CD14-positive monocyte (primary cell): Measurements from ENCODE around the gene MYO16. TPM values are rescaled to one million over a fixed set of nuclear protein-coding genes. Genes with fewer than 3 reads are reported as not detected.

Source experiments
- DNase-seq, 3 donors: peaks; one replicate each; pipeline ENCODE4 v3.0.0-alpha.2; 2011 to 2022
- H2AFZ ChIP-seq: 2 replicates; pipeline ENCODE4 v1.6.0; 2012; ENCODE audit warnings: mild to moderate bottlenecking, low read depth, low read length, inconsistent platforms; ENCODE audit not compliant: insufficient read depth, poor library complexity, severe bottlenecking
- H3K27ac ChIP-seq, 2 donors: 1 replicate in 1 of 2; 2 replicates in 1 of 2; pipeline ENCODE4 v1.5.1; 2012 to 2013; ENCODE audit warnings: low read length in 2 of 2, control low read depth in 1 of 2, inconsistent platforms in 1 of 2, low read depth in 1 of 2, mild to moderate bottlenecking in 1 of 2
- H3K27me3 ChIP-seq, 2 donors: one replicate each; pipeline versions ENCODE4 v1.6.0 to v1.6.1; 2011 to 2013; ENCODE audit warnings: low read length in 2 of 2; ENCODE audit not compliant: control insufficient read depth in 2 of 2, insufficient read depth in 2 of 2
- H3K36me3 ChIP-seq, 2 donors: replicated peaks in 1 of 2; 1 replicate in 1 of 2; 2 replicates in 1 of 2; pipeline versions ENCODE4 v1.5.1 to v1.6.1; 2012 to 2013; ENCODE audit warnings: low read length in 2 of 2, control low read depth in 1 of 2, inconsistent platforms in 1 of 2, mild to moderate bottlenecking in 1 of 2; ENCODE audit not compliant: insufficient read depth in 2 of 2, control insufficient read depth in 1 of 2
- H3K4me1 ChIP-seq, 2 donors: 1 replicate in 1 of 2; 2 replicates in 1 of 2; pipeline versions ENCODE4 v1.5.1 to v1.6.1; 2012 to 2013; ENCODE audit warnings: low read length in 2 of 2, control low read depth in 1 of 2, inconsistent platforms in 1 of 2, mild to moderate bottlenecking in 1 of 2, moderate library complexity in 1 of 2; ENCODE audit not compliant: insufficient read depth in 2 of 2, control insufficient read depth in 1 of 2
- H3K4me2 ChIP-seq: replicated peaks from 2 replicates; pipeline ENCODE3; 2012; ENCODE audit warnings: low read length, moderate library complexity, mild to moderate bottlenecking; ENCODE audit not compliant: poor library complexity, severe bottlenecking; ENCODE audit errors: extremely low read depth
- H3K4me3 ChIP-seq, 3 experiments: fragments of 200-600 bp in 1 of 3; sonication (generic) in 1 of 3; replicated peaks in 1 of 3; 1 replicate in 2 of 3; 2 replicates in 1 of 3; pipeline ENCODE4 v1.5.1; 2011 to 2013; ENCODE audit warnings: low read length in 3 of 3, mild to moderate bottlenecking in 3 of 3, control low read depth in 2 of 3, low read depth in 2 of 3, inconsistent platforms in 1 of 3, moderate library complexity in 1 of 3
- H3K79me2 ChIP-seq: 2 replicates; pipeline ENCODE4 v1.6.0; 2012; ENCODE audit warnings: mild to moderate bottlenecking, control low read depth, inconsistent platforms, low read length, moderate library complexity; ENCODE audit not compliant: insufficient read depth
- H3K9ac ChIP-seq: 2 replicates; pipeline ENCODE4 v1.6.0; 2017; ENCODE audit warnings: low read length, mild to moderate bottlenecking; ENCODE audit not compliant: insufficient read depth, poor library complexity, severe bottlenecking
- H3K9me3 ChIP-seq, 2 donors: replicated peaks in 1 of 2; 1 replicate in 1 of 2; 2 replicates in 1 of 2; pipeline versions ENCODE4 v1.5.1 to v1.6.1; 2012 to 2013; ENCODE audit warnings: low read length in 2 of 2, control low read depth in 1 of 2; ENCODE audit not compliant: control insufficient read depth in 1 of 2, insufficient read depth in 1 of 2
- H4K20me1 ChIP-seq: 2 replicates; pipeline ENCODE4 v1.6.0; 2012; ENCODE audit warnings: mild to moderate bottlenecking, low read length, control low read depth, moderate library complexity; ENCODE audit not compliant: insufficient read depth
- H3K27ac Mint-ChIP-seq, 7 donors: one replicate each; pipeline ENCODE4 v1.8.0; 2020; ENCODE audit warnings: mild to moderate bottlenecking in 7 of 7, mixed read lengths in 7 of 7, moderate library complexity in 6 of 7, inconsistent platforms in 2 of 7
- H3K27me3 Mint-ChIP-seq, 3 donors: one replicate each; pipeline ENCODE4 v1.8.0; 2021 to 2022; ENCODE audit warnings: low read depth in 3 of 3, mild to moderate bottlenecking in 3 of 3, mixed read lengths in 3 of 3, moderate library complexity in 3 of 3, inconsistent platforms in 1 of 3
- H3K36me3 Mint-ChIP-seq, 2 donors: one replicate each; pipeline ENCODE4 v1.8.0; 2020; ENCODE audit warnings: mixed read lengths in 2 of 2, inconsistent platforms in 1 of 2, mild to moderate bottlenecking in 1 of 2
- H3K4me1 Mint-ChIP-seq: one replicate; pipeline ENCODE4 v1.8.0; 2020; ENCODE audit warnings: mild to moderate bottlenecking, mixed read lengths
- H3K4me3 Mint-ChIP-seq, 2 donors: one replicate each; pipeline ENCODE4 v1.8.0; 2020; ENCODE audit warnings: mild to moderate bottlenecking in 2 of 2, mixed read lengths in 2 of 2, moderate library complexity in 1 of 2
- H3K9me3 Mint-ChIP-seq, 7 donors: one replicate each; pipeline ENCODE4 v1.8.0; 2020 to 2022; ENCODE audit warnings: mixed read lengths in 7 of 7, mild to moderate bottlenecking in 6 of 7, moderate library complexity in 6 of 7, inconsistent platforms in 2 of 7
- CTCF ChIP-seq: fragments of 200-600 bp; IDR thresholded peaks from one replicate; pipeline ENCODE4 v1.8.0; 2022; ENCODE audit warnings: antibody characterized with exemption, mild to moderate bottlenecking
- WGBS: methylation state at CpG from one replicate; pipeline ENCODE4 v1.1.5; 2013; ENCODE audit warnings: missing lambda C conversion rate; ENCODE audit not compliant: insufficient coverage; 5-methylcytosine and 5-hydroxymethylcytosine counted together
- intact Hi-C, 2 donors: fragments of 100-400 bp; cut with micrococcal nuclease; formaldehyde crosslinking; loops; one replicate each; pipeline versions ENCODE4 v1.15.0 to v1.15.1; 2023
- polyA plus RNA-seq, 3 donors: library from polyadenylated mRNA; depleted of rRNA in 1 of 3; unstranded in 2 of 3; stranded (reverse) in 1 of 3; fragments of 300-500 nt in 2 of 3; fragments of >200 nt in 1 of 3; fragmentation: Illumina TruSeq in 2 of 3; gene quantifications; 1 replicate in 2 of 3; 2 replicates in 1 of 3; pipeline ENCODE4 v1.2.3, GENCODE V29; 2012 to 2021

Gene MYO16
- polyA plus RNA-seq, 3 donors: not detected

- peaks cover 0 to 1% (median 0%) of the 10 kb centered on the region in 7 donors for H3K9me3 Mint-ChIP-seq
- no peak overlapping the region for H3K27ac Mint-ChIP-seq
- H3K36me3 Mint-ChIP-seq: no peaks in the 10 kb centered on the region
Measured at GRCh38 chr13:108920137-108920536, 290.7 kb downstream of the MYO16 start.

GRCh38 chr13:108921238-108921637 lies 291.8 kb downstream of the MYO16 start:
- peaks cover 0 to 1% (median under 1%) of the 10 kb centered on the region in 3 donors for H3K27me3 Mint-ChIP-seq
- no peak overlapping the region for H3K27ac ChIP-seq
- H3K36me3 ChIP-seq: no peaks in the 10 kb centered on the region
- intact Hi-C loops: no loop called here
- no peaks in the 10 kb centered on the region for H4K20me1 ChIP-seq
- H3K79me2 ChIP-seq: no peaks in the 10 kb centered on the region
- H2AFZ ChIP-seq: no peak overlapping the region
- H3K4me1 Mint-ChIP-seq: peaks cover 2% of the 10 kb centered on the region
- no peak for TF ChIP-seq CTCF
- no peaks in the 10 kb centered on the region for H3K4me1 ChIP-seq
- DNase-seq: no peak
- H3K4me3 ChIP-seq: no peak overlapping the region
- no peaks in the 10 kb centered on the region for H3K27me3 ChIP-seq
- no CpG with 5 or more reads among the region's 1 CpG for WGBS
- no peak overlapping the region for H3K4me3 Mint-ChIP-seq
- peaks cover 0 to 4% (median 0%) of the 10 kb centered on the region in 7 donors for H3K9me3 Mint-ChIP-seq
- H3K27ac Mint-ChIP-seq: no peak overlapping the region
- no peaks in the 10 kb centered on the region for H3K9me3 ChIP-seq
- H3K36me3 Mint-ChIP-seq: no peaks in the 10 kb centered on the region
- H3K9ac ChIP-seq: no peak overlapping the region
- no peak overlapping the region for H3K4me2 ChIP-seq

More at GRCh38 chr13:108920137-108920536, 290.7 kb downstream of the MYO16 start:
- intact Hi-C loops: no loop called here
- Histone ChIP-seq H3K27me3 (no peaks in the 10 kb centered on the region), H3K36me3 (no peaks in the 10 kb centered on the region), H3K4me1 (peaks cover 9 to 10% of the 10 kb centered on the region in 2 donors), H3K79me2 (no peaks in the 10 kb centered on the region), H4K20me1 (no peaks in the 10 kb centered on the region), H3K27ac (no peak overlapping the region), H3K9ac (no peak overlapping the region), H3K4me2 (no peak overlapping the region), H3K4me3 (no peak overlapping the region), H2AFZ (no peak overlapping the region), H3K9me3 (no peaks in the 10 kb centered on the region)
- 90% methylated on average over 3 of the region's 4 CpGs for WGBS
- H3K4me1 Mint-ChIP-seq: peaks cover 13% of the 10 kb centered on the region
- TF ChIP-seq CTCF: no peak
- no peak overlapping the region for H3K4me3 Mint-ChIP-seq
- no peak for DNase-seq
- peaks cover 0 to 1% (median 0%) of the 10 kb centered on the region in 3 donors for H3K27me3 Mint-ChIP-seq
